ENCODE measurements around the gene STPG3.

STPG3 gene

DNA sequence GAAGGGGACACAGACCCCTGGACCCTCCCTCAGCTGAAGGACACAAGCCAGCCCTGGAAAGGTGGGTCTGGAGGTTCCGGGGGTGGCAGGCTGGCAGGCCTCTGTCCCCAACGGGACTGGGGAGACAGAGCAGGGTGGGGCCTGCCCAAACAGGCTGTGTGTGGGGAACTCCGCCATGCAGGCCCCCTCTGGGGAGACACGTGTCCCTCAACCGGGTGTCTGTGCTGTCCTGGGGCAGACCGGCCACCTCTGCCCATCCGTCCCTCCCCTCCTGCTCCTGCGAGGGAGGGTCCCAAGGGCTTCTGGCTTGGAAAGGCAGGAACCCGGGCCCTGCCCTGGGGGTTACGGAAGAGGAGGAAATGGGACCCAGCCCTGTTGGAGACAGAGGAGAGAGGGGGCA is 19.0 kb upstream of the STPG3 start:
- no peaks in the 10 kb centered on the region for H3K9me2 ChIP-seq (ENCODE audit: low read depth, low read length)
- H2AFZ ChIP-seq (ENCODE audit: low read length), result no peak overlapping the region
- no peak overlapping the region for H3K4me2 ChIP-seq (ENCODE audit: low read length)
- TF ChIP-seq EZH2 (IDR thresholded peaks at IDR 0.05; ENCODE audit: borderline replicate concordance, low read length) (no peak), CTCF (IDR thresholded peaks at IDR 0.05; ENCODE audit: low read length) (no peak)
- no peak overlapping the region for H3K9ac ChIP-seq (ENCODE audit: low read length)
- no peaks in the 10 kb centered on the region for H3F3A ChIP-seq (ENCODE audit: insufficient read depth, low read length)
- no peaks in the 10 kb centered on the region for H3K79me2 ChIP-seq (ENCODE audit: insufficient read depth, low read length)
- peaks cover 12% of the 10 kb centered on the region; the same call in 1 of the 2 replicates for H3K27me3 ChIP-seq (ENCODE audit: insufficient read depth, low read length)
- peaks cover 6% of the 10 kb centered on the region for H3K4me1 ChIP-seq (ENCODE audit: insufficient read depth, low read length, severe bottlenecking)
- no peaks in the 10 kb centered on the region for H4K20me1 ChIP-seq (ENCODE audit: insufficient read depth, low read length)
- no peak overlapping the region for H3K27ac ChIP-seq (ENCODE audit: low read depth, low read length, poor library complexity, severe bottlenecking)
- no peaks in the 10 kb centered on the region for H3K9me3 ChIP-seq (ENCODE audit: low read length)
- no peak overlapping the region for H3K4me3 ChIP-seq (ENCODE audit: low read depth, low read length, poor library complexity, severe bottlenecking)
- no peaks in the 10 kb centered on the region for H3K36me3 ChIP-seq (ENCODE audit: insufficient read depth, low read length)

DNA sequence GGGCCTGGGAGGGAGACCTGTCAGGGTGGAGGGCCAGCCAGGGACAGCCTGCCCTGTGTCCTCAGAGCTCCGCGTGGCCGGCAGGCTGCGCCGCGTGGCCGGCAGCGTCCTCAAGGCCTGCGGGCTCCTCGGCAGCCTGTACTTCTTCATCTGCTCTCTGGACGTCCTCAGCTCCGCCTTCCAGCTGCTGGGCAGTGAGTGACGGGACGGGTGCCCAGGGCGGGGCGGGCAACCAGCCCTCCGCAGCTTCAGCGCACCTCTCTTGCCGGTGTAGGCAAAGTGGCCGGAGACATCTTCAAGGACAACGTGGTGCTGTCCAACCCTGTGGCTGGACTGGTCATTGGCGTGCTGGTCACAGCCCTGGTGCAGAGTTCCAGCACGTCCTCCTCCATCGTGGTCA is 18.6 kb upstream of the STPG3 start:
- Histone ChIP-seq H3K4me3 (ENCODE audit: low read depth, low read length, poor library complexity, severe bottlenecking) (no peak overlapping the region), H3F3A (ENCODE audit: insufficient read depth, low read length) (no peaks in the 10 kb centered on the region), H3K4me2 (ENCODE audit: low read length) (no peak overlapping the region), H4K20me1 (ENCODE audit: insufficient read depth, low read length) (no peaks in the 10 kb centered on the region), H3K4me1 (ENCODE audit: insufficient read depth, low read length, severe bottlenecking) (peaks cover 8% of the 10 kb centered on the region), H3K9me2 (ENCODE audit: low read depth, low read length) (no peaks in the 10 kb centered on the region), H2AFZ (ENCODE audit: low read length) (no peak overlapping the region), H3K36me3 (ENCODE audit: insufficient read depth, low read length) (no peaks in the 10 kb centered on the region), H3K27me3 (ENCODE audit: insufficient read depth, low read length) (peaks cover 12% of the 10 kb centered on the region; the same call in 1 of the 2 replicates), H3K79me2 (ENCODE audit: insufficient read depth, low read length) (no peaks in the 10 kb centered on the region), H3K27ac (ENCODE audit: low read depth, low read length, poor library complexity, severe bottlenecking) (no peak overlapping the region), H3K9me3 (ENCODE audit: low read length) (no peaks in the 10 kb centered on the region), H3K9ac (ENCODE audit: low read length) (no peak overlapping the region)
- no peak for TF ChIP-seq EZH2 (IDR thresholded peaks at IDR 0.05; ENCODE audit: borderline replicate concordance, low read length)
- TF ChIP-seq CTCF (IDR thresholded peaks at IDR 0.05; ENCODE audit: low read length), result no peak

- Histone ChIP-seq H3K27me3 (ENCODE audit: insufficient read depth, low read length) (peaks cover 10% of the 10 kb centered on the region; the same call in 1 of the 2 replicates), H3K9ac (ENCODE audit: low read length) (no peak overlapping the region), H3K79me2 (ENCODE audit: insufficient read depth, low read length) (no peaks in the 10 kb centered on the region), H3K9me2 (ENCODE audit: low read depth, low read length) (no peaks in the 10 kb centered on the region), H3K4me3 (ENCODE audit: low read depth, low read length, poor library complexity, severe bottlenecking) (no peak overlapping the region), H4K20me1 (ENCODE audit: insufficient read depth, low read length) (no peaks in the 10 kb centered on the region), H3K4me1 (ENCODE audit: insufficient read depth, low read length, severe bottlenecking) (peaks cover 8% of the 10 kb centered on the region), H2AFZ (ENCODE audit: low read length) (no peak overlapping the region), H3K9me3 (ENCODE audit: low read length) (no peaks in the 10 kb centered on the region), H3K27ac (ENCODE audit: low read depth, low read length, poor library complexity, severe bottlenecking) (no peak overlapping the region), H3F3A (ENCODE audit: insufficient read depth, low read length) (no peaks in the 10 kb centered on the region), H3K4me2 (ENCODE audit: low read length) (no peak overlapping the region), H3K36me3 (ENCODE audit: insufficient read depth, low read length) (no peaks in the 10 kb centered on the region)
- TF ChIP-seq EZH2 (IDR thresholded peaks at IDR 0.05; ENCODE audit: borderline replicate concordance, low read length) (no peak), CTCF (IDR thresholded peaks at IDR 0.05; ENCODE audit: low read length) (no peak)
These were observed 17.7 kb upstream of the STPG3 start for GRCh38 chr9:137233143-137233980.

Measured in OCI-LY1 (cell line).